Endothelial cell of hepatic sinusoid (primary cell): ENCODE data around the gene SPART.
"Not testable (repeated sequence)": the region's sequence is repeated elsewhere in the genome, so short reads cannot be mapped to it uniquely, and the experiment has no call there.

Experiments
- in situ Hi-C: cut with HindIII; loops from 2 replicates; pipeline ENCODE4 v1.10.0; 2017; ENCODE audit warnings: low sequenced_read_pairs

The SPART gene

GRCh38 chr13:36323951-36324566, 22.1 kb downstream of the SPART start:
- in situ Hi-C loops = no loop called here

- in situ Hi-C loops = no loop called here
Measured at GRCh38 chr13:36323408-36323807, 22.8 kb downstream of the SPART start.

- in situ Hi-C loops = not testable (repeated sequence)
Measured at GRCh38 chr13:36319793-36320192, 26.4 kb downstream of the SPART start.

GRCh38 chr13:36313047-36313969, 32.9 kb downstream of the SPART start:
- in situ Hi-C loops = no loop called here

GRCh38 chr13:36310417-36311108, 35.6 kb downstream of the SPART start:
- in situ Hi-C loops = no loop called here

- in situ Hi-C loops = no loop called here
Measured at GRCh38 chr13:36302289-36302688, 43.9 kb downstream of the SPART start.

- in situ Hi-C loops = not testable (repeated sequence)
Measured at GRCh38 chr13:36299469-36299868, 46.7 kb downstream of the SPART start.

- in situ Hi-C loops = no loop called here
Measured at GRCh38 chr13:36298535-36299068, 47.6 kb downstream of the SPART start.

GRCh38 chr13:36297366-36298338, 48.5 kb downstream of the SPART start, which contains the start of gene CCDC169:
Gene CCDC169 (minus strand): TSS chr13:36297814. CDS start chr13:36297719, 95 bp downstream.
- in situ Hi-C loops = no loop called here

- in situ Hi-C loops = no loop called here
Measured at GRCh38 chr13:36294096-36294495, 52.1 kb downstream of the SPART start.

GRCh38 chr13:36293497-36293896, 52.7 kb downstream of the SPART start:
- in situ Hi-C loops = no loop called here

- in situ Hi-C loops = no loop called here
Measured at GRCh38 chr13:36288794-36289391, 57.3 kb downstream of the SPART start.

- in situ Hi-C loops = no loop called here
Measured at GRCh38 chr13:36286006-36286405, 60.2 kb downstream of the SPART start.

- in situ Hi-C loops = loop anchor here (5.0 kb wide), 1 partner anchor 94 kb away; no protein-coding TSS in a partner anchor
Measured at GRCh38 chr13:36282821-36283432, 63.3 kb downstream of the SPART start.

GRCh38 chr13:36275190-36276002, 70.8 kb downstream of the SPART start:
- in situ Hi-C loops = no loop called here

GRCh38 chr13:36273431-36273830, 72.8 kb downstream of the SPART start:
- in situ Hi-C loops = loop anchor here (5.0 kb wide), 1 partner anchor 296 kb away; no protein-coding TSS in a partner anchor

GRCh38 chr13:36261976-36262375, 84.2 kb downstream of the SPART start:
- in situ Hi-C loops = no loop called here

- in situ Hi-C loops = no loop called here
Measured at GRCh38 chr13:36261011-36261410, 85.2 kb downstream of the SPART start.
